ENCODE data around the gene ECE1.

DNA sequence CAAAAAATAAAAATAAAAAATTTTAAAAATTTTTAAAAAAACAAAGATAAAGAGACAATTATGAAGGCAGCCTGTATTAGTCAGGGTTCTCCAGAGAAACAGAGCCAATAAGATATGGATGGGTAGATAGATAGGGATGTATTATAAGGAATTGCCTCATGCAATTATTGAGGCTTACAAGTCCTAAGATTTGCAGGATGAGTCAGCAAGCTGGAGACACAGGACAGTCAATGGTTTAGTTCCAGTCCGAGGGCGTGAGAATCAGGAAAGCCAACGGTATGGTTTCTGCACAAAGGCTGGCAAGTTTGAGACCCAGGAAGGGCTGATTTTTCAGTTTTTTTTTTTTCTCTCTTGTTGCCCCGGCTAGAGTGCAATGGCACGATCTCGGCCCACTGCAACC is 89.5 kb downstream of the ECE1 start:
- TF ChIP-seq, protein P1, sequence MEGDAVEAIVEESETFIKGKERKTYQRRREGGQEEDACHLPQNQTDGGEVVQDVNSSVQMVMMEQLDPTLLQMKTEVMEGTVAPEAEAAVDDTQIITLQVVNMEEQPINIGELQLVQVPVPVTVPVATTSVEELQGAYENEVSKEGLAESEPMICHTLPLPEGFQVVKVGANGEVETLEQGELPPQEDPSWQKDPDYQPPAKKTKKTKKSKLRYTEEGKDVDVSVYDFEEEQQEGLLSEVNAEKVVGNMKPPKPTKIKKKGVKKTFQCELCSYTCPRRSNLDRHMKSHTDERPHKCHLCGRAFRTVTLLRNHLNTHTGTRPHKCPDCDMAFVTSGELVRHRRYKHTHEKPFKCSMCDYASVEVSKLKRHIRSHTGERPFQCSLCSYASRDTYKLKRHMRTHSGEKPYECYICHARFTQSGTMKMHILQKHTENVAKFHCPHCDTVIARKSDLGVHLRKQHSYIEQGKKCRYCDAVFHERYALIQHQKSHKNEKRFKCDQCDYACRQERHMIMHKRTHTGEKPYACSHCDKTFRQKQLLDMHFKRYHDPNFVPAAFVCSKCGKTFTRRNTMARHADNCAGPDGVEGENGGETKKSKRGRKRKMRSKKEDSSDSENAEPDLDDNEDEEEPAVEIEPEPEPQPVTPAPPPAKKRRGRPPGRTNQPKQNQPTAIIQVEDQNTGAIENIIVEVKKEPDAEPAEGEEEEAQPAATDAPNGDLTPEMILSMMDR (IDR thresholded peaks at IDR 0.05), result no peak
- TF ChIP-seq EZH2 (IDR thresholded peaks at IDR 0.05) (no peak), EZH2phosphoT487 (IDR thresholded peaks at IDR 0.05) (no peak)
